H1 (cell line): ENCODE data around the gene LRRC4C. TPM values are rescaled to one million over a fixed set of nuclear protein-coding genes. Genes with fewer than 3 reads are reported as not detected.

ENCODE experiments used
- CHD7 ChIP-seq: fragments of 300-600 bp; sonication (generic); IDR thresholded peaks from 2 replicates; pipeline ENCODE4 v1.7.1; 2012; ENCODE audit warnings: low read length, moderate library complexity, mild to moderate bottlenecking, inconsistent platforms; ENCODE audit not compliant: insufficient replicate concordance
- USF2 ChIP-seq: IDR thresholded peaks from 2 replicates; pipeline ENCODE4 v1.6.1; 2011; ENCODE audit warnings: low read length, improper control_type of control experiment
- polyA plus RNA-seq, 7 experiments: library from polyadenylated mRNA; depleted of rRNA in 3 of 7; stranded (reverse) in 5 of 7; unstranded in 2 of 7; fragments of >200 nt in 5 of 7; fragments of 200-250 nt in 2 of 7; gene quantifications; 1 replicate in 5 of 7; 2 replicates in 1 of 7; 4 replicates in 1 of 7; pipeline versions ENCODE4 v1.2.1 to v1.2.3, GENCODE V29; 2011 to 2013; ENCODE audit warnings: missing spikeins in 2 of 7, mixed read lengths in 2 of 7
- total RNA-seq: library from RNA; stranded (reverse); fragmentation: NEBNext Ultra II Directional; extraction: Animal tissue kit (Norgen Biotek cat#: 25700); gene quantifications from 2 replicates; pipeline ENCODE4 v1.2.1, GENCODE V29; 2021

The LRRC4C gene
- total and polyA plus RNA-seq, 2 of the 8 experiments (the other 6 are each of a cell fraction or from before 2014, with no cell fraction given), result 0.23 to 2.2 TPM

GRCh38 chr11:41237382-41237781 lies 222.1 kb downstream of the LRRC4C start (continued):
- TF ChIP-seq CHD7 (no peak), USF2 (0 out of 2 replicates have a peak, but pooled peaks have one; percentile 40)
- TF ChIP-seq, all 59 proteins: peak for 1
